A549 (cell line): ENCODE data around the gene PHTF2. TPM values are rescaled to one million over a fixed set of nuclear protein-coding genes. Genes with fewer than 3 reads are reported as not detected.
A peak's percentile ranks its signal among the peaks of the same experiment; 100 is the strongest.

Experiments
- ATAC-seq, 2 experiments: fragments of 200-7000 bp in 1 of 2; fragments of >200 bp in 1 of 2; cut with Nextera tagmentation in 1 of 2; cut with Tn5 transposase in 1 of 2; 3 replicates each; pipeline versions ENCODE4 v1.8.0 to v1.9.1; 2018 to 2020; ENCODE audit warnings: mild to moderate bottlenecking in 1 of 2, moderate library complexity in 1 of 2
- CTCF ChIA-PET: fragments of 300-600 bp; sonication (Branson Sonifier 250); formaldehyde crosslinking; extraction: SDS; loops from one replicate; lab custom pipeline; 2021; ENCODE audit warnings: antibody characterized with exemption, inconsistent platforms; lab: Yijun Ruan, JAX
- POLR2A ChIA-PET: fragments of 350-600 bp; formaldehyde crosslinking; extraction: SDS; loops from one replicate; lab custom pipeline; 2021; ENCODE audit warnings: antibody characterized with exemption, inconsistent platforms; lab: Yijun Ruan, JAX
- DNase-seq, 2 experiments: peaks; one replicate each; pipeline versions ENCODE4 v3.0.0 to v3.0.0-alpha.2; 2011 to 2016; ENCODE audit warnings: low read depth in 1 of 2, low spot score in 1 of 2
- FAIRE-seq: peaks from 2 replicates; lab custom pipeline; 2011; peaks lifted over from hg19 to GRCh38; lab: Jason Lieb, UNC
- H3K27ac ChIP-seq, 2 experiments: fragments of >200 bp; sonication (Bioruptor Twin); formaldehyde crosslinking; 3 replicates each; pipeline ENCODE4 v1.5.1; 2016 to 2017
- H3K4me1 ChIP-seq: fragments of >200 bp; sonication (Bioruptor Twin); formaldehyde crosslinking; 3 replicates; pipeline ENCODE4 v1.6.1; 2016
- H3K4me2 ChIP-seq: fragments of >200 bp; sonication (Bioruptor Twin); formaldehyde crosslinking; 3 replicates; pipeline ENCODE4 v1.6.1; 2016
- H3K4me3 ChIP-seq: fragments of >200 bp; sonication (Bioruptor Twin); formaldehyde crosslinking; 3 replicates; pipeline ENCODE4 v1.5.1; 2016
- H3K9me3 ChIP-seq: fragments of >200 bp; sonication (Bioruptor Twin); formaldehyde crosslinking; 3 replicates; pipeline ENCODE4 v1.6.1; 2016
- CBX2 ChIP-seq: fragments of 200-600 bp; sonication (generic); IDR thresholded peaks from 2 replicates; pipeline ENCODE4 v1.6.1; 2016; ENCODE audit warnings: low read depth, mild to moderate bottlenecking, borderline replicate concordance
- CEBPB ChIP-seq, 2 experiments: fragments of >200 bp in 1 of 2; sonication (Bioruptor Twin) in 1 of 2; formaldehyde crosslinking in 1 of 2; IDR thresholded peaks; 2 replicates each; pipeline ENCODE4 v1.6.1; 2012 to 2016
- CHD4 ChIP-seq: fragments of 200-600 bp; sonication (generic); IDR thresholded peaks from 2 replicates; pipeline ENCODE4 v1.6.1; 2016; ENCODE audit warnings: antibody characterized with exemption, mild to moderate bottlenecking, borderline replicate concordance
- CTCF ChIP-seq: fragments of >200 bp; sonication (Bioruptor Twin); formaldehyde crosslinking; IDR thresholded peaks from 3 replicates; pipeline ENCODE4 v1.5.1; 2016
- EHF ChIP-seq: fragments of 250-450 bp; sonication (Bioruptor Pico); IDR thresholded peaks from 2 replicates; pipeline ENCODE4 v1.5.0; 2020; ENCODE audit warnings: mild to moderate bottlenecking
- FOXS1 ChIP-seq: fragments of 250-450 bp; sonication (Bioruptor Pico); IDR thresholded peaks from 2 replicates; pipeline ENCODE4 v1.5.0; 2020; ENCODE audit warnings: mild to moderate bottlenecking, moderate library complexity
- GATA3 ChIP-seq: IDR thresholded peaks from 2 replicates; pipeline ENCODE4 v1.6.1; 2012; ENCODE audit warnings: borderline replicate concordance
- HDAC2 ChIP-seq: fragments of 200-600 bp; sonication (generic); IDR thresholded peaks from 2 replicates; pipeline ENCODE4 v1.6.1; 2016
- HES2 ChIP-seq: fragments of >200 bp; sonication (Bioruptor Twin); formaldehyde crosslinking; IDR thresholded peaks from 2 replicates; pipeline ENCODE4 v1.6.1; 2016
- HEYL ChIP-seq: fragments of 250-450 bp; sonication (Bioruptor Pico); IDR thresholded peaks from 2 replicates; pipeline ENCODE4 v1.8.0; 2021; ENCODE audit warnings: mild to moderate bottlenecking, moderate library complexity
- HOXB13 ChIP-seq: fragments of 250-450 bp; sonication (Bioruptor Pico); IDR thresholded peaks from 2 replicates; pipeline ENCODE4 v1.5.0; 2020; ENCODE audit warnings: low read depth, mild to moderate bottlenecking, moderate library complexity
- HOXB5 ChIP-seq: fragments of 250-450 bp; sonication (Bioruptor Pico); IDR thresholded peaks from 2 replicates; pipeline ENCODE4 v1.5.0; 2020; ENCODE audit warnings: mild to moderate bottlenecking, moderate library complexity
- JUNB ChIP-seq: fragments of >200 bp; sonication (Bioruptor Twin); formaldehyde crosslinking; IDR thresholded peaks from 2 replicates; pipeline ENCODE4 v1.6.1; 2016
- MAX ChIP-seq: IDR thresholded peaks from 2 replicates; pipeline ENCODE4 v1.6.1; 2012
- NR3C1 ChIP-seq: fragments of >200 bp; sonication (Bioruptor Twin); formaldehyde crosslinking; IDR thresholded peaks from 3 replicates; pipeline ENCODE4 v1.6.1; 2017
- PBX3 ChIP-seq: IDR thresholded peaks from 2 replicates; pipeline ENCODE4 v1.6.1; 2012
- PHF8 ChIP-seq: fragments of 200-600 bp; sonication (generic); IDR thresholded peaks from 2 replicates; pipeline ENCODE4 v1.6.1; 2016; ENCODE audit warnings: low read depth, mild to moderate bottlenecking, antibody characterized with exemption, moderate library complexity, borderline replicate concordance
- RARB ChIP-seq: fragments of 250-450 bp; sonication (Bioruptor Pico); IDR thresholded peaks from 2 replicates; pipeline ENCODE4 v1.8.0; 2021; ENCODE audit warnings: mild to moderate bottlenecking, moderate library complexity
- WGBS: methylation state at CpG from one replicate; pipeline ENCODE4 v1.1.6; 2017; ENCODE audit errors: missing lambda C conversion rate; 5-methylcytosine and 5-hydroxymethylcytosine counted together
- polyA plus RNA-seq, 4 experiments: library from polyadenylated mRNA; depleted of rRNA in 3 of 4; stranded (reverse); fragments of >200 nt; fragmentation: RNase III in 1 of 4; extraction: RNeasy Plus Mini Kit Qiagen cat#74134 plus additional on column Dnase treatment in 1 of 4; gene quantifications; 2 replicates in 3 of 4; 3 replicates in 1 of 4; pipeline ENCODE4 v1.2.3, GENCODE V29; 2011 to 2017

PHTF2 gene
- polyA plus RNA-seq, 2 of the 4 experiments (the other 2 are of a cell fraction): 14.5 to 41.6 TPM

- H3K9me3 ChIP-seq: peaks cover 6% of the 10 kb centered on the region; the same call in 2 of the 3 replicates
- 96% methylated on average over 2 of the region's 2 CpGs for WGBS
- DNase-seq: no peak
- FAIRE-seq: no peak
- CTCF ChIA-PET: no interaction called here
- POLR2A ChIA-PET: no interaction called here
- ATAC-seq: no peak
- H3K4me2 ChIP-seq: no peak overlapping the region
- H3K4me1 ChIP-seq: peaks cover 12% of the 10 kb centered on the region
- TF ChIP-seq EHF (CRISPR knock-in tag) (no peak), HOXB5 (CRISPR knock-in tag) (no peak), PHF8 (no peak), HDAC2 (no peak), CBX2 (no peak), HEYL (CRISPR knock-in tag) (no peak), RARB (CRISPR knock-in tag) (no peak), NR3C1 (no peak), HES2 (no peak), CHD4 (no peak), HOXB13 (CRISPR knock-in tag) (no peak), CTCF (no peak)
- TF ChIP-seq, all 56 proteins: peak for 0
- no peak overlapping the region for H3K4me3 ChIP-seq
- no peak overlapping the region for H3K27ac ChIP-seq
Measured at GRCh38 chr7:77788327-77788902, 10.2 kb upstream of the PHTF2 start.

GRCh38 chr7:77791336-77791735, 7.2 kb upstream of the PHTF2 start:
- POLR2A ChIA-PET: no interaction called here
- Histone ChIP-seq H3K27ac (no peak overlapping the region), H3K9me3 (peaks cover 2% of the 10 kb centered on the region; the same call in 1 of the 3 replicates), H3K4me1 (peaks cover 12% of the 10 kb centered on the region), H3K4me3 (no peak overlapping the region), H3K4me2 (peak overlapping the region; percentile 24; the same call in 1 of the 3 replicates)
- FAIRE-seq (no peak), DNase-seq (peak in 1 of 2 experiments; percentile 62), ATAC-seq (peak; percentile 23 to 68; a peak in 3 of 6 replicates)
- 23% methylated on average over 6 of the region's 6 CpGs for WGBS
- CTCF ChIA-PET: no interaction called here
- TF ChIP-seq PBX3: no peak
- TF ChIP-seq GATA3: peak; percentile 52; the same call in 1 of the 2 replicates
- TF ChIP-seq CEBPB (IDR thresholded peaks at IDR 0.05): peak in 1 of 2 experiments; percentile 39; a peak in 1 of 4 replicates

- 83% methylated on average over 2 of the region's 2 CpGs for WGBS
- no peak for FAIRE-seq
- ChIA-PET POLR2A (interaction anchor here (0.5 kb wide), 1 partner anchor 219 kb away, joined by 7 read pairs; no protein-coding TSS in a partner anchor), CTCF (no interaction called here)
- Histone ChIP-seq H3K4me2 (0 out of 3 replicates have a peak overlapping the region, but pooled peaks have one; percentile 24), H3K4me3 (no peak overlapping the region), H3K9me3 (no peaks in the 10 kb centered on the region), H3K4me1 (peaks cover 18% of the 10 kb centered on the region), H3K27ac (no peak overlapping the region)
- TF ChIP-seq FOXS1 (CRISPR knock-in tag) (no peak), JUNB (no peak), MAX (no peak)
- DNase-seq: no peak
- no peak for ATAC-seq
Measured at GRCh38 chr7:77791956-77792355, 6.6 kb upstream of the PHTF2 start.
